NCI-H1092 treated with DMSO at 0.1 percent for 48 hours (cell line): ENCODE results near the gene ESAM.
A peak's percentile ranks its signal among the peaks of the same experiment; 100 is the strongest.
"Not testable (repeated sequence)": the region's sequence is repeated elsewhere in the genome, so short reads cannot be mapped to it uniquely, and the experiment has no call there.

ENCODE experiments used
- DNase-seq: peaks from one replicate; lab custom pipeline; 2025; lab: John Stamatoyannopoulos, UW

ESAM gene

GRCh38 chr11:124776865-124777645 lies 15.0 kb upstream of the ESAM start:
- DNase-seq: no peak

- DNase-seq: not testable (repeated sequence)
Observed at GRCh38 chr11:124770959-124771358, 8.9 kb upstream of the ESAM start.

GRCh38 chr11:124769806-124770774 lies 8.0 kb upstream of the ESAM start:
- no peak for DNase-seq

- no peak for DNase-seq
Observed at GRCh38 chr11:124768914-124769313, 6.8 kb upstream of the ESAM start.

GRCh38 chr11:124766156-124766555 lies 4.1 kb upstream of the ESAM start:
- DNase-seq: no peak

- peak; percentile 86 for DNase-seq
Observed at GRCh38 chr11:124763156-124763947, 1.3 kb upstream of the ESAM start.

GRCh38 chr11:124762624-124763155 lies 600 bp upstream of the ESAM start:
- DNase-seq: no peak

GRCh38 chr11:124761301-124762104 lies 587 bp downstream of the ESAM start:
- no peak for DNase-seq

- DNase-seq: no peak
Observed at GRCh38 chr11:124760806-124761205, 1.3 kb downstream of the ESAM start.

- DNase-seq: no peak
Observed at GRCh38 chr11:124760205-124760652, 1.9 kb downstream of the ESAM start.

- no peak for DNase-seq
Observed at GRCh38 chr11:124759266-124760204, 2.6 kb downstream of the ESAM start.

GRCh38 chr11:124758355-124759265 lies 3.5 kb downstream of the ESAM start:
- peak; percentile 67 for DNase-seq

- DNase-seq: no peak
Observed at GRCh38 chr11:124757320-124757719, 4.8 kb downstream of the ESAM start.

- no peak for DNase-seq
Observed at GRCh38 chr11:124756753-124757227, 5.3 kb downstream of the ESAM start.

- no peak for DNase-seq
Observed at GRCh38 chr11:124756033-124756752, 5.9 kb downstream of the ESAM start.

- DNase-seq: no peak
Observed at GRCh38 chr11:124754710-124755109, 7.4 kb downstream of the ESAM start.

- no peak for DNase-seq
Observed at GRCh38 chr11:124754309-124754708, 7.8 kb downstream of the ESAM start.

GRCh38 chr11:124753624-124754023 lies 8.5 kb downstream of the ESAM start:
- no peak for DNase-seq
